Nephron (organoid): ENCODE results near the gene EIF6.

Source experiments
- H3K27ac Mint-ChIP-seq, 3 experiments: 2 replicates each; pipeline ENCODE4 v1.8.0; 2020; ENCODE audit warnings: mixed read lengths in 3 of 3, mild to moderate bottlenecking in 2 of 3, moderate library complexity in 1 of 3
- H3K27me3 Mint-ChIP-seq: 2 replicates; pipeline ENCODE4 v1.8.0; 2021; ENCODE audit warnings: low read depth, mild to moderate bottlenecking, moderate library complexity, mixed read lengths
- H3K36me3 Mint-ChIP-seq: 2 replicates; pipeline ENCODE4 v1.8.0; 2020; ENCODE audit warnings: low read depth, mixed read lengths
- H3K4me1 Mint-ChIP-seq: 2 replicates; pipeline ENCODE4 v1.8.0; 2020; ENCODE audit warnings: mixed read lengths
- H3K4me3 Mint-ChIP-seq, 3 experiments: 2 replicates each; pipeline ENCODE4 v1.8.0; 2020; ENCODE audit warnings: mild to moderate bottlenecking in 3 of 3, mixed read lengths in 3 of 3, moderate library complexity in 2 of 3
- H3K9me3 Mint-ChIP-seq: 2 replicates; pipeline ENCODE4 v1.8.0; 2020; ENCODE audit warnings: mixed read lengths
- CTCF ChIP-seq, 3 experiments: fragments of 200-600 bp; sonication (generic); IDR thresholded peaks; one replicate each; pipeline ENCODE4 v1.5.0; 2021; ENCODE audit warnings: antibody characterized with exemption in 3 of 3; ENCODE audit not compliant: unreplicated experiment in 3 of 3

Gene EIF6

GRCh38 chr20:35251613-35251940 lies 33.0 kb downstream of the EIF6 start:
- Mint-ChIP-seq H3K4me3 (no peak overlapping the region), H3K4me1 (no peaks in the 10 kb centered on the region), H3K27me3 (no peaks in the 10 kb centered on the region), H3K27ac (no peak overlapping the region), H3K9me3 (no peaks in the 10 kb centered on the region), H3K36me3 (no peaks in the 10 kb centered on the region)
- TF ChIP-seq CTCF (IDR thresholded peaks at IDR 0.05; ENCODE audit: unreplicated experiment in 3 of 3): no peak

GRCh38 chr20:35248641-35249475 lies 35.7 kb downstream of the EIF6 start:
- Mint-ChIP-seq H3K27me3 (no peaks in the 10 kb centered on the region), H3K27ac (no peak overlapping the region), H3K4me1 (no peaks in the 10 kb centered on the region), H3K4me3 (no peak overlapping the region), H3K9me3 (no peaks in the 10 kb centered on the region), H3K36me3 (no peaks in the 10 kb centered on the region)
- no peak for TF ChIP-seq CTCF (IDR thresholded peaks at IDR 0.05; ENCODE audit: unreplicated experiment in 3 of 3)

- Mint-ChIP-seq H3K36me3 (no peaks in the 10 kb centered on the region), H3K4me3 (no peak overlapping the region), H3K9me3 (no peaks in the 10 kb centered on the region), H3K4me1 (no peaks in the 10 kb centered on the region), H3K27ac (no peak overlapping the region), H3K27me3 (no peaks in the 10 kb centered on the region)
- TF ChIP-seq CTCF (IDR thresholded peaks at IDR 0.05; ENCODE audit: unreplicated experiment in 3 of 3): no peak
Observed at GRCh38 chr20:35246723-35247122, 37.8 kb downstream of the EIF6 start.

GRCh38 chr20:35243986-35244385 lies 40.6 kb downstream of the EIF6 start:
- Mint-ChIP-seq H3K36me3 (no peaks in the 10 kb centered on the region), H3K4me3 (no peak overlapping the region), H3K4me1 (no peaks in the 10 kb centered on the region), H3K9me3 (no peaks in the 10 kb centered on the region), H3K27me3 (peaks cover 6% of the 10 kb centered on the region), H3K27ac (no peak overlapping the region)
- no peak for TF ChIP-seq CTCF (IDR thresholded peaks at IDR 0.05; ENCODE audit: unreplicated experiment in 3 of 3)

- Mint-ChIP-seq H3K9me3 (no peaks in the 10 kb centered on the region), H3K36me3 (no peaks in the 10 kb centered on the region), H3K4me3 (no peak overlapping the region), H3K27ac (no peak overlapping the region), H3K4me1 (no peaks in the 10 kb centered on the region), H3K27me3 (peaks cover 6% of the 10 kb centered on the region)
- TF ChIP-seq CTCF (IDR thresholded peaks at IDR 0.05; ENCODE audit: unreplicated experiment in 3 of 3): no peak
Observed at GRCh38 chr20:35243317-35243716, 41.3 kb downstream of the EIF6 start.

GRCh38 chr20:35240811-35241293 lies 43.7 kb downstream of the EIF6 start:
- Mint-ChIP-seq H3K27me3 (peaks cover 6% of the 10 kb centered on the region), H3K36me3 (no peaks in the 10 kb centered on the region), H3K4me3 (no peak overlapping the region), H3K4me1 (no peaks in the 10 kb centered on the region), H3K27ac (no peak overlapping the region), H3K9me3 (no peaks in the 10 kb centered on the region)
- no peak for TF ChIP-seq CTCF (IDR thresholded peaks at IDR 0.05; ENCODE audit: unreplicated experiment in 3 of 3)
